ENCODE data around the gene WNT2B.
"Not testable (repeated sequence)": the region's sequence is repeated elsewhere in the genome, so short reads cannot be mapped to it uniquely, and the experiment has no call there.

The WNT2B gene

DNA sequence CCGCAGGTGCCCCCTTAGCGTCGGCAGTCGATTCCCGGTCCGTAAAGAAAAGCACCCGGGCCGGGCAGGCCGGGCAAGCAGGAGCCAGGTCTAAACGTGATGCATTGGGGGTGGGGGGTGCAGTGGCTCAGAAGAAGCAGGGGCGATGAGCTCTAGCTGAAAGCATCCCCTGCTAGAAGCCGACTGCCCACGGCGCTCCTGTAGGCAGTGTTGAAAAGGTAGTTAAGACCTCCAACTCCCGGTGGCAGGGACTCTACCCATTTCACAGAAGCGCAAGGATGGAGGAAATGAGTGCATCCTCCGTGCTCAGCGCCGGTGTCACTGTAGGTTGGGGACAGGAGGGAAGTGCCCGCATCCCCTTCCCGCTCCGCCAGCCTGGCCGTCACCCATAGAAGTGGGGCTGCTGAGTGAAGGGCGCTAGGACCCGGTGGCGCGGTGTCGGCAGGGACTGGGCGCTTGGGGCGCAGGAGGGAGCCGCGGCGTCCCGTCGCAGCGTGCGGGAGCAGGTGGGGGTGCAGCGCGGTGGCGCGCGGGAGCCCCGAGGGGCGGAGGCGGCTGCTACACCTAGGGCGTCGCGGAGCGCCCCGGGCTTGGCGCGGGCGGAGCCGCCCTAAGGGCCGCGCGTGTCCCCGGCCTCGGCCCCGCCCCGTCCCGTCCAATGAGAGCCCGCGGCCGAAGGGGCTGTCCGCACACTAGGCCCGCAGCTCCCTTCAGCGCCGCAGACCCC lies at the start of gene WNT2B:
WNT2B (plus strand) TSS at position 688 of the 727 bp plus-strand sequence. CDS start 298 bp downstream, outside the sequence.
- DNase-seq, result peak; percentile 35

DNA sequence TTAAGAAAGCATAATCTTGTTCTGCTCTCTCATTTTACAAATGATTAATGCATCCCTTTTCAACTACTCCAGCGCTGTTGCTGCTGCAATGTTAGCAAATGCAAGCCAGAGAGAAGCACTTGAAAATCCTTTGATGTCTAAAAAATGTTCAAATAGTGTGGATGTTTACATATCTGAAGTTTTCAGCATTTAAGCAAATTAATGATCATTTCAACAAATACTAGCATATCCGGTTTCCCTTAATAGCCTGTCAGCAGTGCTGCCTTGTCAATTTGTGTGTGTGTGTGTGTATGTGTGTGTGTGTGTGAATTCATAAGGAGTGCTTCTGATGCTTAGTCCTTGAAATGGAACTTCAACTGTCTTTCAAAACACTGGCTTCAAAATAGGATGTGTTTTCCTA lies 48.1 kb upstream of the WNT2B start:
- DNase-seq, result no peak

- no peak for DNase-seq
Observed at GRCh38 chr1:112461200-112461871, 47.4 kb upstream of the WNT2B start.

DNA sequence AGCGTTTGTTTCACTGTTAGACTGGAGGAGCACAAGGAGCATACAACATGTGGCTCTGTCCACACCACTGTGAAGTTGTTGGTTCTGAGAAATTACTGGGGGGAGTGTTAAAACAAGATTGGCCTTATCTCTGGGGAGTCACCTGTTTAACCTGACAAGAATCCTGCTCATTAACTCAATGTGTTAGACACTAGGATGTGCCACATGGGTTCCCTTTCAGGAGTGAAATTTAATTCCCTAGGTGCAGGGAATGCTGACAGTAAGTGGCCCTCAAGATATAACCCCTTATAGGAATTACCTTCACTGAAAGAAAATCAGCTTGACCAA lies 45.8 kb upstream of the WNT2B start:
- DNase-seq, result no peak

DNA sequence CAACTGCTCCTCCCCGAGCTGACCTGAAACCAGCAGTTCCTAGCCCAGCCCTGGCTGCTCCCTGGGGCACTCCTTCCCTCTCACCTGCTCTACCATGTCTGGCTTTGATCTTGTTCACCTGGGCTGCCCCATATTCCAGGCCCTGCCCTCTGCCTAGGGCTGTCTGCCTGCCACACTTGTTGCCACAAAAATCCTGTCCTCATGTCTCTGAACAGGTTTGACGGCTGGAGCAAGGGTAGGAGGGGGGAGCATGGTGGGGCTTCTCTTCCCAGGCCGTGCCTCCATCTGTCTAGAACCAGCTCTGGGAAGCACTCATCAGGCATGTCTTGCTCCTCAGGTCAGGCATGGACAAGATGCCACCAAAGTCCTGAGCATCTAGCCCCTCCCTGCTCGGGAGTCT lies 44.3 kb upstream of the WNT2B start:
- DNase-seq, result no peak

DNA sequence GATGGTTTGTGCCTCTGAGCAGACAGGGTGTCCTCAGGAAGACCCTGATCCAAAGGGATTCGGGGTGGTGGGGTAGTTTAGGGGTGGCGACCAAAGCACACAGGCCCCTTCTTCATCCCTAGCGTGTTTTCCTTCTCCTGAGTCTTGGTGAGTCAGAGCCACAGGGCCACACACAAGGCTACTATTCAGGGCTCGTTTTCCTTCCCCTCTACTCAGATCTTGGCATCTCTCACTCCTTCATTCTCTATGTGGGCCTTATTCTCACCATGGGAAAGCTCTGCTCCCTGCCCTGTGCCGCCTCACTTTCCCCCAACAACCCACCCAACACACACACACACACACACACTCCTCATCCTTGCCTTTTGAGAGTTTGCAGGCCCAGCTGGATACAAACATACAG lies 43.6 kb upstream of the WNT2B start:
- DNase-seq, result no peak

GRCh38 chr1:112466078-112466660 lies 42.6 kb upstream of the WNT2B start:
- DNase-seq, result peak; percentile 73

- not testable (repeated sequence) for DNase-seq
Observed at GRCh38 chr1:112470324-112470723, 38.4 kb upstream of the WNT2B start.

- no peak for DNase-seq
Observed at GRCh38 chr1:112470966-112471365, 37.8 kb upstream of the WNT2B start.

DNA sequence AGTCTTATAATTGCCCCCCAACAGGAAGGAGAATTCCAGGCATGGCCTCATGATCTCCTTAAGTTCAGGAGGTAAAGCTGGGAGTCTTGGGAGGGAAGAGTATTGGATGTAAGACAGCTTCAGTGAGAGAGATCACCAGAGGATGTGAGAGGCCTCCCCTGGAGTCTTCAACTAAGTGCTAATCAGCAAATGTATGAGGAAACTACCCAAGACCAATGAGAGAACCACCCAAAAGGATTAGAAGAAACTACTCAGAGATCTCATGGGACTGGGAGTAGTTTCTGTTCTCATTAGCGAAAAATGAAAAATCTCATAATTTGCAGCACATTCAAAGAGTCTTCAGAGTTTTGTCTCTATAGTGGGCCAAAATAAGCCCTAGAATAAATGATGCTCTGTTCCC lies 36.6 kb upstream of the WNT2B start:
- no peak for DNase-seq

GRCh38 chr1:112477550-112477949 lies 31.2 kb upstream of the WNT2B start:
- DNase-seq, result no peak

GRCh38 chr1:112478314-112478713 lies 30.5 kb upstream of the WNT2B start:
- DNase-seq, result no peak

DNA sequence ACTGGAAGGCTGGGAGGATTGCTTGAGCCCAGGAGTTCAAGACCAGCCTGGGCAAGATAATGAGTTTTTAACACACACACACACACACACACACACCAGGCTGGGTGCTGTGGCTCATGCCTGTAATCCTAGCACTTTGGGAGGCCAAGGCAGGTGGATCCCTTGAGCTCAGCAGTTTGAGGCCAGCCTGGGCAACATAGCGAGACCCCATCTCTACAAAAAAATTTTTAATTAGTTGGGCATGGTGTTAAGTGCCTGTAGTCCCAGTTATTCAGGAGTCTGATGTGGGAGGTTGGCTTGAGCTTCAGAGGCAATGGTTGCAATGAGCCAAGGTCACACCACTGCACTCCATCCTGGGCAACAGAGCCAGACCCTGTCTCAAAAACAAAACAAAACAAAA lies 22.7 kb upstream of the WNT2B start:
- DNase-seq, result not testable (repeated sequence)

- DNase-seq, result not testable (repeated sequence)
Observed at GRCh38 chr1:112487686-112488085, 21.1 kb upstream of the WNT2B start.

DNA sequence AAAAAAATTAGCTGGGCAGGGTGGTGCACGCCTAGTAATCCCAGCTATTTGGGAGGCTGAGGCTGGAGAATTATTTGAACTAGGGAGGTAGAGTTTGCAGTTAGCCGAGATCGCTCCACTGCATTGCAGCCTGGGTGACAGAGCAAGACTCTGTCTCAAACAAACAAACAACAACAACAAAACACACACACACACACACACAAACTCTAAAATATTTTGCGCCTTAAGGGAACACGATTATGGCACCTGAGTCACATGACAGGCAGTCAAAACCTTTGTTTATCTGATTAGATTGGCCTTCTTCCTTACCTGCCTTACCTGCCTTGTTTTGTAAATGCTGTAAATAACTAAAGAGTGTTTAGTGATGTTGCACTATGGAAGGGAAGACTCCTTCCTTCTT lies 20.6 kb upstream of the WNT2B start:
- no peak for DNase-seq

GRCh38 chr1:112492076-112492475 lies 16.7 kb upstream of the WNT2B start:
- DNase-seq, result no peak

GRCh38 chr1:112493351-112493750 lies 15.4 kb upstream of the WNT2B start:
- DNase-seq, result no peak

DNA sequence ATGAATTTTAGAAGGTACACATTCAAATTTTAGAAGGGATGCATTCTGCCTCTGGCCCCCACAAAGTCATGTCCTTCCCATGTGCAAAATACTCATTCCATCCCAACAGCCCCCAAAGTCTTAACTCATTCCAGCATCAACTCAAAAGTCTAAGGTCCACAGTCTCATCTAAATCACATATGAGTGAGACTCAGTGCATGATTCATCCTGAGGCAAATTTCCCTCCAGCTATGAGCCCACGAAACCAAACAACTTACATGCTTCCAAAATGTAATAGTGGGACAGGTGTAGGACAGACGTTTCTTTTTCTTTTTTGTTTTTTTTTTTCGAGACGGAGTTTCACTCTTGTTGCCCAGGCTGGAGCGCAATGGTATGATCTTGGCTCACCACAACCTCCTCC lies 12.5 kb upstream of the WNT2B start:
- no peak for DNase-seq

- DNase-seq, result peak; percentile 35
Observed at GRCh38 chr1:112501810-112502641, 6.7 kb upstream of the WNT2B start.

GRCh38 chr1:112502826-112503225 lies 5.9 kb upstream of the WNT2B start:
- no peak for DNase-seq

DNA sequence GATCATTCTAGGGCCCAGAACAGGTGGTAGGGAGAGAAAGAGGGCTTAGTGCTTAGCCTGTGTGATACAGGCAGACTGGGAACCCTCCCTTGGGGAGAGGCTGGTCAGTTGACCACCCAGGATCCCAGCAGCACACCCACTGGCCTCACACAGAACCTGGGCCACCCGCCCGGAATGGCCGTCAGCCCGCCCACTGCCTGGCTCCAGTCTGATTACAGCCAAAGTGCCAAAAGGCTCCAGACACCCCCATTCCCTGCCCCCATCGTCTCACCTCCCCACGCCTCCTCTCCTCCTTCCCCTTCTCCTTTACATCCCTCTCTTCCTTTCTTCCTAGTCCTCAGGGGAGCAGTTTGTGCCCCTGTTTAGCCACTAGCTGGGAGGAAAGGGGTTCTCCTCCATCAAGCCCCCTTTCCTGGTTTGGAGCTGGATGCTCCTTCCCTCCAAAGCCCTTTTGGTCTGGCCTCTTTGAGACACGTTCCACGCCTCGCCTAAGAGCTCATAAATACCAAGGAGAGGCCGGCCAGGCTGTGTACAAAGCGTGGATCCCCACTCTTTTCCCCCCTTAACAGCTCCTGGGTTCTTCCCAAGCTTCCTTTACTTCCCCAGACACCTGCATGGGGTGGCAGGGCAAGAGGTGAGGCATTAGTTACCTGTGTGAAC lies 4.6 kb upstream of the WNT2B start:
- no peak for DNase-seq

DNA sequence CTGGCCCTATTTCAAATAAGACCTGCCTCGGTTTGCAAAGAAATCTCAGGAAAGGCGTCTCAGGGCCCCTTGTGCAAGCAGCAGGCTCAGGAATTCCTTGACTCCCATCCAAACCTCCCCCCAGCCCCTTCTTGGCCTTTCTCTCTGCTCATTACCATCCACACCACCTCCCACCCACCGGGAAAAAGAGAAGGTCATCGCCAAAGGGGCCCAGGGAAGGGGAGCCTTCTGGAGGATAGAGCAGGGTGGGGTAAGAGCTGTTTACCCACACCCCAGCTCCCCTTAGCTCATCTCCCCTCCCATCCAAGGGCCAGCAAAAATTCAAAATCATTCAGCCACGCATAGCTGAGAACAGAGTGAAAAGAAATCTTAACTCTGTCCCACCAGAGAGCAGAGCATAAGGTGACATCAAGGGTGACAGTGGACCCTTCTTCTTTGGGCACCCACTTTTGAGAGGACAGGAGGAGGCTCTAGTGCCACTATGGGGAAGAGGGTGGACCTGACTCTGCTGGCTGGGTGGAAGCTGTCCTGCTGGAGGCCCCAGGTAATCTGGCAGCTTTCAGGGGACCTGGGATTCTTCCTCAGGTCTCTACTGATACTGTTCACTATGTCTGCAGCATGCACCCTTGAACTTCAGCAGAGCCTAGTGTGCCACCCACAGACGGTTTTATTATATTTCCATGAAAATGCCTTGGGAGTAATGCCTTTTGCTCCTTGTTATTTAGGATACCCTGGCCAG lies 3.9 kb upstream of the WNT2B start:
- DNase-seq, result no peak

Measured in NCI-H2171 (cell line).